Spleen (tissue), 7 donors: ENCODE measurements around the gene TSPAN10.

ENCODE experiments used
- POLR2A ChIP-seq, 3 donors: fragments of 450-650 bp; IDR thresholded peaks; one replicate each; pipeline ENCODE4 v1.5.1; 2017; ENCODE audit warnings: antibody characterized with exemption in 3 of 3, mild to moderate bottlenecking in 1 of 3
- TF ChIP-seq, protein P1 (sequence below), 11 experiments: fragments of 200-600 bp in 7 of 11; fragments of 450-650 bp in 4 of 11; sonication (generic) in 4 of 11; IDR thresholded peaks in 8 of 11; conservative IDR thresholded peaks in 3 of 11; 1 replicate in 7 of 11; 2 replicates in 4 of 11; pipeline versions ENCODE4 v1.4.0 to v1.8.0; 2016 to 2021; ENCODE audit warnings: antibody characterized with exemption in 11 of 11, inconsistent platforms in 4 of 11, mild to moderate bottlenecking in 1 of 11
- donor health status: DM: no; HTN: no; CAD: no; lungs with moderate emphysema.
- donor health status: DM: no; HTN: no; CAD: no.
- donor health status: DM: no; HTN: no; CAD: no.

DNA sequence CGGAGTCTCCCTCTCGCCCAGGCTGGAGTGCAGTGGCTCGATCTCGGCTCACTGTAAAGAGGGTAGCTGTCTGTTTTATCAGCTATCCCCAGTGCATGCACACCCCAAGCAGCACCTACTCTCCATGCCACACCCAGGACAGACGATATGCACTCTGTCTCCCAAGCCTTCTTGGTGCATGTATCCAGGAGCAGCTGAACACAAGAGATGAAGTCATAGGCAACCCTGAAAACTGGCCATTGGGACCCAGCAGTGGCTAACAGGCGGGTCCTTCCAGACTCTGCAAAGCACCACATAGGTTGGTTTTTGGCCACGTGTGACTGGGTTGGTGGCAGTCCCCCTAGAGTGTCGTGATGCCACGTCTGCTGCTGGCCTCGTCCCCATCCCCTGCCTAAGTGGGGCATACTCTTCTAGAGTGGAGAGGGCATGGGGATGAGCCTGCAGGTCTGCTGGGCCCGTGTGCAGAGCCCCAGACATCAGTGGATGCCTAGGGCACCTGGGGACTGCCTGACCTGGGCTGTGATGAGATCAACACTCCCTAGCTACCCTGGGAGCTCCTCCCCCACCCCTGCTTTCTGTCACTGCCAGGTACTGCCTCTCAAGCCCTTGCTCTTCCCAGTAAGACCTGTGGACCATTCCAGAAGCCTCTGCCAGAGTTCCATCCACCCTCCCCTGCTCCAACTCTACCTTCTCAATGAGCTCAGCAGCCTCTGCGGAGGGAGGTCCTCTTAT lies 10.0 kb downstream of the TSPAN10 start:
- TF ChIP-seq, protein P1, sequence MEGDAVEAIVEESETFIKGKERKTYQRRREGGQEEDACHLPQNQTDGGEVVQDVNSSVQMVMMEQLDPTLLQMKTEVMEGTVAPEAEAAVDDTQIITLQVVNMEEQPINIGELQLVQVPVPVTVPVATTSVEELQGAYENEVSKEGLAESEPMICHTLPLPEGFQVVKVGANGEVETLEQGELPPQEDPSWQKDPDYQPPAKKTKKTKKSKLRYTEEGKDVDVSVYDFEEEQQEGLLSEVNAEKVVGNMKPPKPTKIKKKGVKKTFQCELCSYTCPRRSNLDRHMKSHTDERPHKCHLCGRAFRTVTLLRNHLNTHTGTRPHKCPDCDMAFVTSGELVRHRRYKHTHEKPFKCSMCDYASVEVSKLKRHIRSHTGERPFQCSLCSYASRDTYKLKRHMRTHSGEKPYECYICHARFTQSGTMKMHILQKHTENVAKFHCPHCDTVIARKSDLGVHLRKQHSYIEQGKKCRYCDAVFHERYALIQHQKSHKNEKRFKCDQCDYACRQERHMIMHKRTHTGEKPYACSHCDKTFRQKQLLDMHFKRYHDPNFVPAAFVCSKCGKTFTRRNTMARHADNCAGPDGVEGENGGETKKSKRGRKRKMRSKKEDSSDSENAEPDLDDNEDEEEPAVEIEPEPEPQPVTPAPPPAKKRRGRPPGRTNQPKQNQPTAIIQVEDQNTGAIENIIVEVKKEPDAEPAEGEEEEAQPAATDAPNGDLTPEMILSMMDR (IDR thresholded peaks at IDR 0.05 in 8 of 11, conservative IDR thresholded peaks at IDR 0.05 in 3 of 11): no peak
- no peak for TF ChIP-seq POLR2A (IDR thresholded peaks at IDR 0.05)
